Liver (tissue), 9 donors: Measurements from ENCODE around the gene ZNF93. TPM values are rescaled to one million over a fixed set of nuclear protein-coding genes. Genes with fewer than 3 reads are reported as not detected.
"Not testable (repeated sequence)": the region's sequence is repeated elsewhere in the genome, so short reads cannot be mapped to it uniquely, and the experiment has no call there.

Experiments used
- DNase-seq: peaks from one replicate; pipeline ENCODE4 v3.0.0-alpha.2; 2017; ENCODE audit warnings: low spot score
- H3K27ac ChIP-seq, 2 donors: one replicate each; pipeline ENCODE4 v1.7.0; 2013; ENCODE audit warnings: inconsistent platforms in 2 of 2, low read length in 2 of 2, control low read depth in 1 of 2, low read depth in 1 of 2, mild to moderate bottlenecking in 1 of 2
- H3K27me3 ChIP-seq, 4 donors: one replicate each; pipeline versions ENCODE4 v1.6.1 to v1.7.0; 2013; ENCODE audit warnings: low read length in 3 of 4, inconsistent platforms in 1 of 4, mild to moderate bottlenecking in 1 of 4, moderate library complexity in 1 of 4; ENCODE audit not compliant: control insufficient read depth in 4 of 4, insufficient read depth in 4 of 4
- H3K36me3 ChIP-seq, 4 donors: one replicate each; pipeline versions ENCODE4 v1.6.1 to v1.7.0; 2013; ENCODE audit warnings: low read length in 3 of 4, mild to moderate bottlenecking in 3 of 4, low read depth in 1 of 4, moderate library complexity in 1 of 4; ENCODE audit not compliant: control insufficient read depth in 4 of 4, insufficient read depth in 3 of 4
- H3K4me1 ChIP-seq, 4 donors: one replicate each; pipeline versions ENCODE4 v1.6.1 to v1.7.0; 2013; ENCODE audit warnings: low read length in 3 of 4, mild to moderate bottlenecking in 3 of 4, moderate library complexity in 1 of 4; ENCODE audit not compliant: control insufficient read depth in 4 of 4, insufficient read depth in 4 of 4
- H3K4me3 ChIP-seq, 3 donors: one replicate each; pipeline versions ENCODE4 v1.6.1 to v1.7.0; 2013; ENCODE audit warnings: low read length in 3 of 3, control low read depth in 1 of 3, low read depth in 1 of 3, mild to moderate bottlenecking in 1 of 3
- H3K9ac ChIP-seq, 2 donors: one replicate each; pipeline ENCODE4 v1.7.0; 2013; ENCODE audit warnings: low read length in 2 of 2, mild to moderate bottlenecking in 2 of 2, moderate library complexity in 2 of 2, control low read depth in 1 of 2, low read depth in 1 of 2
- H3K9me3 ChIP-seq, 4 donors: one replicate each; pipeline versions ENCODE4 v1.6.1 to v1.7.0; 2013; ENCODE audit warnings: low read length in 3 of 4; ENCODE audit not compliant: control insufficient read depth in 4 of 4
- EGR1 ChIP-seq, 2 donors: IDR thresholded peaks; 2 replicates each; pipeline ENCODE4 v1.6.1; 2016 to 2018; ENCODE audit warnings: antibody characterized with exemption in 2 of 2, low read depth in 2 of 2
- FOXA1 ChIP-seq: IDR thresholded peaks from 2 replicates; pipeline ENCODE4 v1.6.1; 2016; ENCODE audit warnings: antibody characterized with exemption
- FOXA2 ChIP-seq: IDR thresholded peaks from 2 replicates; pipeline ENCODE4 v1.6.1; 2016; ENCODE audit warnings: antibody characterized with exemption
- GABPA ChIP-seq, 2 donors: IDR thresholded peaks in 1 of 2; conservative IDR thresholded peaks in 1 of 2; 2 replicates each; pipeline ENCODE4 v1.6.1; 2016; ENCODE audit warnings: antibody characterized with exemption in 2 of 2, mild to moderate bottlenecking in 1 of 2, moderate library complexity in 1 of 2
- HNF4A ChIP-seq, 2 donors: conservative IDR thresholded peaks; 2 replicates each; pipeline ENCODE4 v1.6.1; 2016; ENCODE audit warnings: antibody characterized with exemption in 2 of 2, mild to moderate bottlenecking in 2 of 2
- HNF4G ChIP-seq: IDR thresholded peaks from 2 replicates; pipeline ENCODE4 v1.6.1; 2016; ENCODE audit warnings: antibody characterized with exemption
- RAD21 ChIP-seq, 2 donors: IDR thresholded peaks; 2 replicates each; pipeline ENCODE4 v1.6.1; 2016; ENCODE audit warnings: antibody characterized with exemption in 2 of 2, mild to moderate bottlenecking in 2 of 2
- RXRA ChIP-seq, 2 donors: IDR thresholded peaks; 2 replicates each; pipeline ENCODE4 v1.6.1; 2017 to 2018; ENCODE audit warnings: antibody characterized with exemption in 2 of 2, mild to moderate bottlenecking in 1 of 2
- SP1 ChIP-seq: IDR thresholded peaks from 2 replicates; pipeline ENCODE4 v1.6.1; 2018; ENCODE audit warnings: antibody characterized with exemption, mild to moderate bottlenecking
- TAF1 ChIP-seq: conservative IDR thresholded peaks from 2 replicates; pipeline ENCODE4 v1.6.1; 2016; ENCODE audit warnings: antibody characterized with exemption, mild to moderate bottlenecking
- YY1 ChIP-seq: IDR thresholded peaks from 2 replicates; pipeline ENCODE4 v1.6.1; 2016; ENCODE audit warnings: antibody characterized with exemption, mild to moderate bottlenecking
- WGBS: extraction: QIAGEN DNeasy Blood & Tissue Kit; methylation state at CpG from one replicate; pipeline ENCODE4 v1.1.7; 2013; 5-methylcytosine and 5-hydroxymethylcytosine counted together
- polyA plus RNA-seq, 2 donors: library from polyadenylated mRNA; stranded (reverse) in 1 of 2; unstranded in 1 of 2; fragments of 200-250 nt in 1 of 2; fragments of >200 nt in 1 of 2; fragmentation: Nextera tagmentation in 1 of 2; extraction: Ambion mirVana in 1 of 2; gene quantifications; one replicate each; pipeline versions ENCODE4 v1.2.1 to v1.2.3, GENCODE V29; 2013 to 2015
- total RNA-seq, 2 donors: library from RNA; depleted of rRNA; stranded (reverse); fragments of >200 nt; gene quantifications; one replicate each; pipeline ENCODE4 v1.2.3, GENCODE V29; 2014
- TF ChIP-seq, protein P1 (sequence below): fragments of 150-350 bp; IDR thresholded peaks from 2 replicates; pipeline ENCODE4 v1.5.1; 2017; ENCODE audit warnings: improper control_type of control experiment, low read depth, low read length; ENCODE audit not compliant: missing input control
- TF ChIP-seq, protein P2 (sequence below): IDR thresholded peaks from 2 replicates; pipeline ENCODE4 v1.6.1; 2016; ENCODE audit warnings: antibody characterized with exemption
- TF ChIP-seq, protein P3 (sequence below): IDR thresholded peaks from 2 replicates; pipeline ENCODE4 v1.6.1; 2016; ENCODE audit warnings: antibody characterized with exemption, mild to moderate bottlenecking
- TF ChIP-seq, protein P4 (sequence below): IDR thresholded peaks from 2 replicates; pipeline ENCODE4 v1.6.1; 2016; ENCODE audit warnings: antibody characterized with exemption
- TF ChIP-seq, protein P5 (sequence below): IDR thresholded peaks from 2 replicates; pipeline ENCODE4 v1.6.1; 2016; ENCODE audit warnings: antibody characterized with exemption
- donor health status: healthy.
- donor health status: healthy.
- donor health status: healthy.
- donor health status: healthy.
- donor health status: healthy.

The ZNF93 gene
- total RNA-seq (1 to 10 TPM in 1 of 2 donors, under 1 TPM in 1; 0.67 to 3.2 TPM), polyA plus RNA-seq (under 1 TPM; 0.24 to 0.61 TPM)

DNA sequence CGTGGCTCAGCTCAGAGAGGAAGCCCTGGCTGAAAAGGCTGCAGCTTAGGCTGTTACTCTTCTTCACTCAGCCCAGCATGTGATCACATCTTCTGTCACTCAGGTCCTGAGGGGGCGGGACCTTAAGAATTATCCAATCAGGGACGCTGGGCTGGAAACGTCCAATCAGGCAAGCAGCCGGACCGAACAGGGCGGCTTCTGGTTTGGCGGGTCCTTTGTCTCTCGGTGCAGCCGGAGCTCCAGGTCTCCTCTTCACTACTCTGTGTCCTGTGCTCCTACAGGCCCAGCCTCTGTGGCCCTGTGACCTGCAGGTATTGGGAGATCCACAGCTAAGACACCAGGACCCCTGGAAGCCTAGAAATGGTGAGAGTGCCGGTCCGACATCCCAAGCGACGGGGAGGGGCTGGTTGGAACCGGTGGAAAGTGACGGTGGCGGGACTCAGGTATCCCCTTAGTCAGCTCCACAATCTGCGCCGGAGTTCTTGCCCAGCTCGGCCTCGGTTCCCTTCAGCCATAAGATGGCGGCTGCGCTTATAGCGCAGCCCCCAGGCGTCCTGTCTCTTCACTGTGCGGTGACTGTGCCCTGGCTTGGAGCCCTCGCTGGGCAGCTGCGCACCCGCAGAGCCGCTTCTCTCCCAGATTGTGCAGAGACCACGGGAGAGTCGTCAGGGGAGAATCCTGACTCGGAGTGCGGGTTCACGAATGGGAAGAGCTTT, at the start of gene ZNF93:
TSS of gene ZNF93 (plus strand) at position 218 of the 716 bp plus-strand sequence. CDS start at position 361, 143 bp downstream.
- H3K4me1 ChIP-seq, result no peaks in the 10 kb centered on the region
- peak within 1 kb of the TSS; percentile 27 to 74 for H3K9ac ChIP-seq
- no peak for TF ChIP-seq FOXA2
- TF ChIP-seq YY1, result peak; percentile 47
- TF ChIP-seq, protein P1, sequence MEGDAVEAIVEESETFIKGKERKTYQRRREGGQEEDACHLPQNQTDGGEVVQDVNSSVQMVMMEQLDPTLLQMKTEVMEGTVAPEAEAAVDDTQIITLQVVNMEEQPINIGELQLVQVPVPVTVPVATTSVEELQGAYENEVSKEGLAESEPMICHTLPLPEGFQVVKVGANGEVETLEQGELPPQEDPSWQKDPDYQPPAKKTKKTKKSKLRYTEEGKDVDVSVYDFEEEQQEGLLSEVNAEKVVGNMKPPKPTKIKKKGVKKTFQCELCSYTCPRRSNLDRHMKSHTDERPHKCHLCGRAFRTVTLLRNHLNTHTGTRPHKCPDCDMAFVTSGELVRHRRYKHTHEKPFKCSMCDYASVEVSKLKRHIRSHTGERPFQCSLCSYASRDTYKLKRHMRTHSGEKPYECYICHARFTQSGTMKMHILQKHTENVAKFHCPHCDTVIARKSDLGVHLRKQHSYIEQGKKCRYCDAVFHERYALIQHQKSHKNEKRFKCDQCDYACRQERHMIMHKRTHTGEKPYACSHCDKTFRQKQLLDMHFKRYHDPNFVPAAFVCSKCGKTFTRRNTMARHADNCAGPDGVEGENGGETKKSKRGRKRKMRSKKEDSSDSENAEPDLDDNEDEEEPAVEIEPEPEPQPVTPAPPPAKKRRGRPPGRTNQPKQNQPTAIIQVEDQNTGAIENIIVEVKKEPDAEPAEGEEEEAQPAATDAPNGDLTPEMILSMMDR, result no peak
- peak; percentile 52 for TF ChIP-seq SP1
- TF ChIP-seq TAF1, result peak; percentile 52
- no peak for TF ChIP-seq GABPA (IDR thresholded peaks at IDR 0.05 in 1 of 2, conservative IDR thresholded peaks at IDR 0.05 in 1 of 2)
- TF ChIP-seq HNF4A (conservative IDR thresholded peaks at IDR 0.05), result no peak
- no peak for TF ChIP-seq RXRA (IDR thresholded peaks at IDR 0.05)
- TF ChIP-seq RAD21 (IDR thresholded peaks at IDR 0.05), result peak in 1 of 2 donors; percentile 8
- H3K9me3 ChIP-seq, result peaks cover 22 to 68% (median 33%) of the 10 kb centered on the region in 4 donors
- DNase-seq, result peak; percentile 90
- H3K27ac ChIP-seq, result peak within 1 kb of the TSS; percentile 55 to 71
- 2% methylated on average over 35 of the region's 35 CpGs for WGBS
- H3K36me3 ChIP-seq, result no peaks in the 10 kb centered on the region
- peak within 1 kb of the TSS; percentile 49 to 69 (median 66) for H3K4me3 ChIP-seq
- no peaks in the 10 kb centered on the region for H3K27me3 ChIP-seq

DNA sequence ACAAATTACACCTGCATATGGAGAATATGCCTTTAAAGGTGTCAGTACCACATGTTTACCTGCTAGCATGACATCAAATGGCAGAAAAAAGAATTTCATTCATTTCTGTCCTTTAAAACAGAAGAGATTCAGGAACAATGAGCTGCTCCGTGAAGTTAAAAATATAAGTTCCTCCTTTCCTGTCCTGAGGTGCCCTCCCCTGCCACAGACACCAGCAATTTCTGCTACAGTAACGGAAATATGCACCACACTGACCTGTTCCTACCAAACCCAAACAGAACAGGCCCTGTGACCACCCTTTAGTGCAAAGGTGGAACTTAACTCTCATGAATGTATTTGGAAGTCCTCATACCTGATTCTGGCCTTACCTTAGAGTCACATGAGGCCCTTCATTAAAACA, 49.0 kb upstream of the ZNF93 start:
- not testable (repeated sequence) for H3K4me3 ChIP-seq, H3K9ac ChIP-seq, DNase-seq, H3K27me3 ChIP-seq, H3K36me3 ChIP-seq, H3K4me1 ChIP-seq, H3K27ac ChIP-seq
- WGBS, result 55% methylated on average over 2 of the region's 2 CpGs
- H3K9me3 ChIP-seq, result peaks cover 0 to 14% (median 7%) of the 10 kb centered on the region in 4 donors

DNA sequence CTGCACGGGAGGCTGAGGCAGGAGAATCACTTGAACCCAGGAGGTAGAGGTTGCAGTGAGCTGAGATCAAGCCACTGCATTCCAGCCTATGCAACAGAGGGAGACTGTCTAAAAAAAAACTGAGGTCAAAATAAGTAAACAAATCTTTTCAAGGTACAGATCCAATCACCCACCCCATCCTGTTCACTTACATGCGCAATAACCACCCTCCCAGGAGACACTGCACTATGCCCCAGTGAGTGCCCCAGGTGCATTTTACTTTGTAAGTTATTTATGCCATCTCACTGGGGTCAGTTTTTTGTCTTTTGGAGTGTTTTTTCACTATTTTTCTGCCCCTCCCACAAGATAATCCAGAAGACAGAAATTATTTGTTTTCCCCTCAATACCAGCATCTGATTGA, 42.0 kb upstream of the ZNF93 start:
- no peaks in the 10 kb centered on the region for H3K27me3 ChIP-seq
- peaks cover 10 to 31% (median 14%) of the 10 kb centered on the region in 4 donors for H3K9me3 ChIP-seq
- no peak for DNase-seq
- no peak overlapping the region for H3K4me3 ChIP-seq
- no peak overlapping the region for H3K9ac ChIP-seq
- no peaks in the 10 kb centered on the region for H3K4me1 ChIP-seq
- peaks cover 0 to 2% (median 0%) of the 10 kb centered on the region in 4 donors for H3K36me3 ChIP-seq
- WGBS, result 89% methylated on average over 2 of the region's 2 CpGs
- H3K27ac ChIP-seq, result no peak overlapping the region
- no peak for TF ChIP-seq FOXA2
- TF ChIP-seq, protein P2, sequence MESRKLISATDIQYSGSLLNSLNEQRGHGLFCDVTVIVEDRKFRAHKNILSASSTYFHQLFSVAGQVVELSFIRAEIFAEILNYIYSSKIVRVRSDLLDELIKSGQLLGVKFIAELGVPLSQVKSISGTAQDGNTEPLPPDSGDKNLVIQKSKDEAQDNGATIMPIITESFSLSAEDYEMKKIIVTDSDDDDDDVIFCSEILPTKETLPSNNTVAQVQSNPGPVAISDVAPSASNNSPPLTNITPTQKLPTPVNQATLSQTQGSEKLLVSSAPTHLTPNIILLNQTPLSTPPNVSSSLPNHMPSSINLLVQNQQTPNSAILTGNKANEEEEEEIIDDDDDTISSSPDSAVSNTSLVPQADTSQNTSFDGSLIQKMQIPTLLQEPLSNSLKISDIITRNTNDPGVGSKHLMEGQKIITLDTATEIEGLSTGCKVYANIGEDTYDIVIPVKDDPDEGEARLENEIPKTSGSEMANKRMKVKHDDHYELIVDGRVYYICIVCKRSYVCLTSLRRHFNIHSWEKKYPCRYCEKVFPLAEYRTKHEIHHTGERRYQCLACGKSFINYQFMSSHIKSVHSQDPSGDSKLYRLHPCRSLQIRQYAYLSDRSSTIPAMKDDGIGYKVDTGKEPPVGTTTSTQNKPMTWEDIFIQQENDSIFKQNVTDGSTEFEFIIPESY, result no peak
- TF ChIP-seq, protein P3, sequence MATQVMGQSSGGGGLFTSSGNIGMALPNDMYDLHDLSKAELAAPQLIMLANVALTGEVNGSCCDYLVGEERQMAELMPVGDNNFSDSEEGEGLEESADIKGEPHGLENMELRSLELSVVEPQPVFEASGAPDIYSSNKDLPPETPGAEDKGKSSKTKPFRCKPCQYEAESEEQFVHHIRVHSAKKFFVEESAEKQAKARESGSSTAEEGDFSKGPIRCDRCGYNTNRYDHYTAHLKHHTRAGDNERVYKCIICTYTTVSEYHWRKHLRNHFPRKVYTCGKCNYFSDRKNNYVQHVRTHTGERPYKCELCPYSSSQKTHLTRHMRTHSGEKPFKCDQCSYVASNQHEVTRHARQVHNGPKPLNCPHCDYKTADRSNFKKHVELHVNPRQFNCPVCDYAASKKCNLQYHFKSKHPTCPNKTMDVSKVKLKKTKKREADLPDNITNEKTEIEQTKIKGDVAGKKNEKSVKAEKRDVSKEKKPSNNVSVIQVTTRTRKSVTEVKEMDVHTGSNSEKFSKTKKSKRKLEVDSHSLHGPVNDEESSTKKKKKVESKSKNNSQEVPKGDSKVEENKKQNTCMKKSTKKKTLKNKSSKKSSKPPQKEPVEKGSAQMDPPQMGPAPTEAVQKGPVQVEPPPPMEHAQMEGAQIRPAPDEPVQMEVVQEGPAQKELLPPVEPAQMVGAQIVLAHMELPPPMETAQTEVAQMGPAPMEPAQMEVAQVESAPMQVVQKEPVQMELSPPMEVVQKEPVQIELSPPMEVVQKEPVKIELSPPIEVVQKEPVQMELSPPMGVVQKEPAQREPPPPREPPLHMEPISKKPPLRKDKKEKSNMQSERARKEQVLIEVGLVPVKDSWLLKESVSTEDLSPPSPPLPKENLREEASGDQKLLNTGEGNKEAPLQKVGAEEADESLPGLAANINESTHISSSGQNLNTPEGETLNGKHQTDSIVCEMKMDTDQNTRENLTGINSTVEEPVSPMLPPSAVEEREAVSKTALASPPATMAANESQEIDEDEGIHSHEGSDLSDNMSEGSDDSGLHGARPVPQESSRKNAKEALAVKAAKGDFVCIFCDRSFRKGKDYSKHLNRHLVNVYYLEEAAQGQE, result no peak
- TF ChIP-seq GABPA (IDR thresholded peaks at IDR 0.05 in 1 of 2, conservative IDR thresholded peaks at IDR 0.05 in 1 of 2), result no peak
- no peak for TF ChIP-seq HNF4G
- TF ChIP-seq FOXA1, result no peak
- TF ChIP-seq, protein P4, sequence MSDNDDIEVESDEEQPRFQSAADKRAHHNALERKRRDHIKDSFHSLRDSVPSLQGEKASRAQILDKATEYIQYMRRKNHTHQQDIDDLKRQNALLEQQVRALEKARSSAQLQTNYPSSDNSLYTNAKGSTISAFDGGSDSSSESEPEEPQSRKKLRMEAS, result no peak
- TF ChIP-seq RAD21 (IDR thresholded peaks at IDR 0.05), result no peak
- TF ChIP-seq, protein P5, sequence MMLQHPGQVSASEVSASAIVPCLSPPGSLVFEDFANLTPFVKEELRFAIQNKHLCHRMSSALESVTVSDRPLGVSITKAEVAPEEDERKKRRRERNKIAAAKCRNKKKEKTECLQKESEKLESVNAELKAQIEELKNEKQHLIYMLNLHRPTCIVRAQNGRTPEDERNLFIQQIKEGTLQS, result no peak
- no peak for TF ChIP-seq TAF1
- TF ChIP-seq RXRA (IDR thresholded peaks at IDR 0.05), result no peak
- TF ChIP-seq EGR1 (IDR thresholded peaks at IDR 0.05; ENCODE audit: low read depth in 2 of 2), result no peak
- TF ChIP-seq, protein P1, result no peak
- no peak for TF ChIP-seq YY1
